22Rv1 (cell line): ENCODE results near the gene SLF2.

Experiments
- CTCF ChIP-seq: fragments of 450-650 bp; IDR thresholded peaks from 2 replicates; pipeline ENCODE4 v1.5.1; 2017; ENCODE audit warnings: mild to moderate bottlenecking
- ZFX ChIP-seq: fragments of 450-650 bp; IDR thresholded peaks from 2 replicates; pipeline ENCODE4 v1.6.1; 2017; ENCODE audit warnings: antibody characterized with exemption, borderline replicate concordance

DNA sequence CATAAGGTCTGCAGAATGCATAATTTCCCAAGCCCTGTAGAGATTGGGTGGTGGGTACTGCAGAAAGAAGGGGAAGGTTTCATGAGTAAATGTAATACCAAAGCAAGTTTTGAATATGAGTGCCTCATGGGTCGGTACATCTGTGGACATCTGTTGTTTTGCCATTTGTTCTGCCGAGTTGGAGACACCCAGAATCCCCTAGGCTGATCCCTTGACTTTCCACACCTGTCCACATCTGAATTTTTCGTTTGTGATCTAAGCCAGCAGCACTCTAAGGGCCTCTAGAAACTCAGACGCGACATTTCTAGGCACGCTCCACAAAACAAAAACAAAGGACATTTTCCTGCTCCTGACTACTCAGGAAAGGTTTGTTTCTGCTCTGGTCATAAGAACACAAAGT is 11.7 kb upstream of the SLF2 start:
- TF ChIP-seq CTCF (no peak), ZFX (no peak)
